Renal cortical epithelial cell (primary cell): ENCODE measurements around the gene IDH1. TPM values are rescaled to one million over a fixed set of nuclear protein-coding genes. Genes with fewer than 3 reads are reported as not detected.
"Not testable (repeated sequence)": the region's sequence is repeated elsewhere in the genome, so short reads cannot be mapped to it uniquely, and the experiment has no call there.

Source experiments
- DNase-seq: peaks from one replicate; pipeline ENCODE4 v3.0.0-alpha.2; 2011; ENCODE audit warnings: low read depth
- total RNA-seq: library from RNA; depleted of rRNA; stranded (reverse); fragments of >200 nt; gene quantifications from 2 replicates; pipeline ENCODE4 v1.2.3, GENCODE V29; 2014

Gene IDH1
- total RNA-seq = 89.7 and 202 TPM in 2 replicates

GRCh38 chr2:208254871-208255556 is at the start of gene IDH1:
IDH1 (minus strand) TSS chr2:208255071; CDS start chr2:208251551, 3,520 bp downstream.
- DNase-seq = peak; percentile 80

- DNase-seq = no peak
Observed at GRCh38 chr2:208304157-208304556, 49.3 kb upstream of the IDH1 start.

- DNase-seq = no peak
Observed at GRCh38 chr2:208300847-208301618, 46.2 kb upstream of the IDH1 start.

- DNase-seq = no peak
Observed at GRCh38 chr2:208297961-208298360, 43.1 kb upstream of the IDH1 start.

GRCh38 chr2:208296610-208297009 is 41.7 kb upstream of the IDH1 start:
- no peak for DNase-seq

GRCh38 chr2:208295834-208296233 is 41.0 kb upstream of the IDH1 start:
- DNase-seq = no peak

- DNase-seq = no peak
Observed at GRCh38 chr2:208294482-208295024, 39.7 kb upstream of the IDH1 start.

GRCh38 chr2:208285853-208286252 is 31.0 kb upstream of the IDH1 start:
- DNase-seq = no peak

- peak; percentile 48 for DNase-seq
Observed at GRCh38 chr2:208280933-208281332, 26.1 kb upstream of the IDH1 start.

GRCh38 chr2:208280234-208280633 is 25.4 kb upstream of the IDH1 start:
- no peak for DNase-seq

- DNase-seq = no peak
Observed at GRCh38 chr2:208279236-208279635, 24.4 kb upstream of the IDH1 start.

GRCh38 chr2:208278549-208278948 is 23.7 kb upstream of the IDH1 start:
- no peak for DNase-seq

- DNase-seq = no peak
Observed at GRCh38 chr2:208274748-208275147, 19.9 kb upstream of the IDH1 start.

GRCh38 chr2:208269091-208269490 is 14.2 kb upstream of the IDH1 start:
- DNase-seq = no peak

- DNase-seq = no peak
Observed at GRCh38 chr2:208268156-208268952, 13.5 kb upstream of the IDH1 start.

- DNase-seq = not testable (repeated sequence)
Observed at GRCh38 chr2:208267526-208267925, 12.7 kb upstream of the IDH1 start.

GRCh38 chr2:208266936-208267335 is 12.1 kb upstream of the IDH1 start:
- no peak for DNase-seq

GRCh38 chr2:208266553-208266893 is 11.7 kb upstream of the IDH1 start:
- DNase-seq = peak; percentile 22

GRCh38 chr2:208265801-208266552 is 11.1 kb upstream of the IDH1 start, which contains the start of gene PIKFYVE:
PIKFYVE (plus strand) TSS chr2:208266255; CDS start chr2:208271520, 5,265 bp downstream.
- peak; percentile 95 for DNase-seq

GRCh38 chr2:208265371-208265800 is 10.5 kb upstream of the IDH1 start:
- peak; percentile 56 for DNase-seq
